GM23248 (cell line): Measurements from ENCODE around the gene GID4. TPM values are rescaled to one million over a fixed set of nuclear protein-coding genes. Genes with fewer than 3 reads are reported as not detected.

Experiments used
- DNase-seq: peaks from one replicate; pipeline ENCODE4 v3.0.0-alpha.2; 2015
- H2AFZ ChIP-seq: fragments of 200-600 bp; sonication (generic); 2 replicates; pipeline ENCODE4 v1.6.1; 2016; ENCODE audit warnings: antibody characterized with exemption
- H3F3A ChIP-seq: fragments of 200-600 bp; sonication (generic); 2 replicates; pipeline ENCODE4 v1.6.1; 2016; ENCODE audit warnings: mild to moderate bottlenecking, antibody characterized with exemption, mixed run types; ENCODE audit not compliant: insufficient read depth
- H3K27ac ChIP-seq: fragments of 200-600 bp; sonication (generic); 2 replicates; pipeline ENCODE4 v1.5.1; 2016; ENCODE audit warnings: mild to moderate bottlenecking
- H3K27me3 ChIP-seq: fragments of 200-600 bp; sonication (generic); replicated peaks from 2 replicates; pipeline ENCODE4 v1.6.1; 2016; ENCODE audit warnings: mild to moderate bottlenecking; ENCODE audit not compliant: insufficient read depth
- H3K36me3 ChIP-seq: fragments of 200-600 bp; sonication (generic); 2 replicates; pipeline ENCODE4 v1.6.1; 2016; ENCODE audit warnings: low read depth, mild to moderate bottlenecking
- H3K4me1 ChIP-seq: fragments of 200-600 bp; sonication (generic); 2 replicates; pipeline ENCODE4 v1.6.1; 2016; ENCODE audit warnings: mild to moderate bottlenecking; ENCODE audit not compliant: insufficient read depth
- H3K4me2 ChIP-seq: fragments of 200-600 bp; sonication (generic); one replicate; pipeline ENCODE4 v1.6.1; 2016; ENCODE audit warnings: mild to moderate bottlenecking; ENCODE audit not compliant: unreplicated experiment
- H3K4me3 ChIP-seq: fragments of 200-600 bp; sonication (generic); 2 replicates; pipeline ENCODE4 v1.5.1; 2016; ENCODE audit warnings: mild to moderate bottlenecking
- H3K79me2 ChIP-seq: fragments of 200-600 bp; sonication (generic); 2 replicates; pipeline ENCODE4 v1.6.1; 2016; ENCODE audit warnings: mild to moderate bottlenecking; ENCODE audit not compliant: insufficient read depth
- H3K9ac ChIP-seq: fragments of 200-600 bp; sonication (generic); 2 replicates; pipeline ENCODE4 v1.6.1; 2016; ENCODE audit warnings: mild to moderate bottlenecking
- H3K9me2 ChIP-seq: fragments of 200-600 bp; sonication (generic); 2 replicates; pipeline ENCODE4 v1.6.1; 2016; ENCODE audit warnings: mixed run types, mild to moderate bottlenecking, moderate library complexity; ENCODE audit not compliant: insufficient read depth
- H3K9me3 ChIP-seq: fragments of 200-600 bp; sonication (generic); one replicate; pipeline ENCODE4 v1.6.1; 2017; ENCODE audit warnings: low read depth
- H4K20me1 ChIP-seq: fragments of 200-600 bp; sonication (generic); 2 replicates; pipeline ENCODE4 v1.6.0; 2016; ENCODE audit not compliant: insufficient read depth
- EZH2 ChIP-seq: fragments of 200-600 bp; sonication (generic); IDR thresholded peaks from 2 replicates; pipeline ENCODE4 v1.6.1; 2018; ENCODE audit warnings: antibody characterized with exemption, mild to moderate bottlenecking; ENCODE audit not compliant: insufficient read depth, poor library complexity, severe bottlenecking
- EZH2phosphoT487 ChIP-seq: fragments of 200-600 bp; sonication (generic); IDR thresholded peaks from 2 replicates; pipeline ENCODE4 v1.6.1; 2018; ENCODE audit warnings: antibody characterized with exemption, moderate library complexity, mild to moderate bottlenecking, low read depth; ENCODE audit not compliant: insufficient read depth
- WGBS, 2 experiments: methylation state at CpG; one replicate each; pipeline ENCODE4 v1.1.6; 2015 to 2017; ENCODE audit warnings: low lambda C conversion rate in 2 of 2, low coverage in 1 of 2; ENCODE audit errors: missing lambda C conversion rate in 2 of 2; 5-methylcytosine and 5-hydroxymethylcytosine counted together
- in situ Hi-C: fragments of 300-500 bp; cut with MboI; formaldehyde crosslinking; loops from 2 replicates; pipeline ENCODE4 v1.15.0; 2020
- polyA plus RNA-seq: library from polyadenylated mRNA; unstranded; fragments of >200 nt; fragmentation: Nextera tagmentation; extraction: Ambion mirVana; gene quantifications from 2 replicates; pipeline ENCODE4 v1.2.1, GENCODE V29; 2016
- total RNA-seq: library from RNA; depleted of rRNA; stranded (reverse); fragments of >200 nt; shearing (Covaris generic); gene quantifications from 2 replicates; pipeline ENCODE4 v1.2.3, GENCODE V29; 2014; rRNA removed

GID4 gene
- total and polyA plus RNA-seq, 2 experiments from 2014 or later = 7.2 to 10.2 TPM

DNA sequence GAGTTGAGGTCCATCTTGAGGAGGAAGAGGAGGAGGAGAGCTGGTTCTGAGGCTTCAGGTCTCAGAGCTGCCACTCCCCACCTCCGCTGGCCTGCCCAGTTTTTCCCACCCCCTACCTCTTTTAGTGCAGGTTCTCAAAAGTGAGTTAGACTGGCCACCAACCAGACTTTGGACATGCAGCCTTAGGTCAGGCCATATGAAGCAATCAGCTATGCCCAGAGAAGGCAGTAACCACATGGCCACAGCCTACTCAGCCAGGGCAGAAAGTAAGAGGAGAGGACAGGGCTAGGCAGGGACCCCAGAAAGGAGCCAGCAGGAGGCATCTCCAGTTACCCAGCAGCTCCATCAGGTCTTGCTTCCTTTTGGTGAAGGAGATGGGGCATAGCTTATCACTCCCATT is 78.3 kb downstream of the GID4 start:
- Histone ChIP-seq H3K4me3 (no peak overlapping the region), H3K27ac (no peak overlapping the region), H3K9me3 (no peaks in the 10 kb centered on the region), H3K79me2 (no peaks in the 10 kb centered on the region), H3K4me1 (no peaks in the 10 kb centered on the region), H3K27me3 (no peaks in the 10 kb centered on the region), H3F3A (no peaks in the 10 kb centered on the region), H2AFZ (no peak overlapping the region), H3K4me2 (no peak overlapping the region), H3K9ac (no peak overlapping the region), H4K20me1 (no peaks in the 10 kb centered on the region), H3K9me2 (no peaks in the 10 kb centered on the region), H3K36me3 (no peaks in the 10 kb centered on the region)
- 88 to 91% methylated on average over 1 of the region's 1 CpG for WGBS, 2 experiments
- in situ Hi-C loops = no loop called here
- no peak for DNase-seq
- TF ChIP-seq EZH2 = no peak
- no peak for TF ChIP-seq EZH2phosphoT487

Other genes with a start within 250 kb of the GID4 start
- gene SREBF1, start 202.4 kb upstream of the GID4 start, total RNA-seq = 34.4 and 36.2 TPM in 2 replicates
- gene SREBF1, start 202.4 kb upstream of the GID4 start, polyA plus RNA-seq = 14.3 and 19.2 TPM in 2 replicates
- 31.0 and 50.2 TPM in 2 replicates for gene TOM1L2, start 67.0 kb upstream of the GID4 start, total RNA-seq
- gene TOM1L2, start 67.0 kb upstream of the GID4 start, polyA plus RNA-seq = 25.5 and 27.3 TPM in 2 replicates
- gene DRC3, start 66.5 kb upstream of the GID4 start, total RNA-seq = 1.0 and 3.6 TPM in 2 replicates
- 2.2 and 3.2 TPM in 2 replicates for gene DRC3, start 66.5 kb upstream of the GID4 start, polyA plus RNA-seq
- 17.0 and 37.6 TPM in 2 replicates for gene ATPAF2, start 240 bp upstream of the GID4 start, total RNA-seq
- gene ATPAF2, start 240 bp upstream of the GID4 start, polyA plus RNA-seq = 21.9 and 22.3 TPM in 2 replicates
- gene DRG2, start 48.5 kb downstream of the GID4 start, total RNA-seq = 51.0 and 53.4 TPM in 2 replicates
- gene DRG2, start 48.5 kb downstream of the GID4 start, polyA plus RNA-seq = 34.6 and 36.7 TPM in 2 replicates
- 0.25 and 0.54 TPM in 2 replicates for gene MYO15A, start 69.3 kb downstream of the GID4 start, total RNA-seq
- 0.70 and 0.90 TPM in 2 replicates for gene MYO15A, start 69.3 kb downstream of the GID4 start, polyA plus RNA-seq
- 152 and 161 TPM in 2 replicates for gene ALKBH5, start 144.4 kb downstream of the GID4 start, total RNA-seq
- 81.9 and 85.2 TPM in 2 replicates for gene ALKBH5, start 144.4 kb downstream of the GID4 start, polyA plus RNA-seq
- gene LLGL1, start 186.2 kb downstream of the GID4 start, total RNA-seq = 37.3 and 40.3 TPM in 2 replicates
- 3.4 and 3.5 TPM in 2 replicates for gene LLGL1, start 186.2 kb downstream of the GID4 start, polyA plus RNA-seq
- 250 and 306 TPM in 2 replicates for gene FLII, start 219.3 kb downstream of the GID4 start, total RNA-seq
- 187 TPM in 2 replicates for gene FLII, start 219.3 kb downstream of the GID4 start, polyA plus RNA-seq
- 13.8 and 26.4 TPM in 2 replicates for gene MIEF2, start 221.3 kb downstream of the GID4 start, total RNA-seq
- gene MIEF2, start 221.3 kb downstream of the GID4 start, polyA plus RNA-seq = 8.8 and 10.0 TPM in 2 replicates